Measurements from ENCODE around the gene SPOCK1.

Gene SPOCK1

GRCh38 chr5:137325721-137326120 is 173.4 kb downstream of the SPOCK1 start:
- no peak for DNase-seq (ENCODE audit: low spot score)

- peak; percentile 54 for DNase-seq (ENCODE audit: low spot score)
These were observed 178.8 kb downstream of the SPOCK1 start for GRCh38 chr5:137320056-137321045.

- no peak for DNase-seq (ENCODE audit: low spot score)
These were observed 181.1 kb downstream of the SPOCK1 start for GRCh38 chr5:137318027-137318426.

- no peak for DNase-seq (ENCODE audit: low spot score)
These were observed 182.8 kb downstream of the SPOCK1 start for GRCh38 chr5:137316346-137316736.

- DNase-seq (ENCODE audit: low spot score), result no peak
These were observed 183.4 kb downstream of the SPOCK1 start for GRCh38 chr5:137315534-137316345.

- no peak for DNase-seq (ENCODE audit: low spot score)
These were observed 184.0 kb downstream of the SPOCK1 start for GRCh38 chr5:137315109-137315508.

- no peak for DNase-seq (ENCODE audit: low spot score)
These were observed 185.5 kb downstream of the SPOCK1 start for GRCh38 chr5:137313526-137314175.

- no peak for DNase-seq (ENCODE audit: low spot score)
These were observed 187.1 kb downstream of the SPOCK1 start for GRCh38 chr5:137312011-137312410.

- peak; percentile 66 for DNase-seq (ENCODE audit: low spot score)
These were observed 188.9 kb downstream of the SPOCK1 start for GRCh38 chr5:137310051-137310730.

GRCh38 chr5:137309290-137309689 is 189.8 kb downstream of the SPOCK1 start:
- DNase-seq (ENCODE audit: low spot score), result no peak

- DNase-seq (ENCODE audit: low spot score), result no peak
These were observed 190.8 kb downstream of the SPOCK1 start for GRCh38 chr5:137308311-137308710.

GRCh38 chr5:137306903-137307302 is 192.2 kb downstream of the SPOCK1 start:
- DNase-seq (ENCODE audit: low spot score), result no peak

GRCh38 chr5:137305971-137306602 is 193.0 kb downstream of the SPOCK1 start:
- no peak for DNase-seq (ENCODE audit: low spot score)

GRCh38 chr5:137304226-137304874 is 194.8 kb downstream of the SPOCK1 start:
- DNase-seq (ENCODE audit: low spot score), result no peak

GRCh38 chr5:137303509-137303908 is 195.6 kb downstream of the SPOCK1 start:
- DNase-seq (ENCODE audit: low spot score), result no peak

GRCh38 chr5:137300411-137301240 is 198.5 kb downstream of the SPOCK1 start:
- DNase-seq (ENCODE audit: low spot score), result peak; percentile 30

GRCh38 chr5:137296213-137296781 is 202.8 kb downstream of the SPOCK1 start:
- DNase-seq (ENCODE audit: low spot score), result no peak

- DNase-seq (ENCODE audit: low spot score), result no peak
These were observed 204.5 kb downstream of the SPOCK1 start for GRCh38 chr5:137294604-137295003.

- no peak for DNase-seq (ENCODE audit: low spot score)
These were observed 206.6 kb downstream of the SPOCK1 start for GRCh38 chr5:137292461-137293027.

Measured in kidney capillary endothelial cell (primary cell).